A549 treated with ZK216348 at 1 μM for 4 hours (cell line): ENCODE measurements around the gene ZNF12. TPM values are rescaled to one million over a fixed set of nuclear protein-coding genes. Genes with fewer than 3 reads are reported as not detected.

Experiments
- total RNA-seq: library from RNA; stranded (reverse); fragments of 200-300 nt; extraction: Qiagen RNA extraction; gene quantifications from 5 replicates; pipeline ENCODE4 v1.2.3, GENCODE V29; 2022; ENCODE audit warnings: low read depth

Gene ZNF12
- total RNA-seq, result 8.3 to 14.1 TPM (median 11.0 TPM) in 5 replicates

DNA sequence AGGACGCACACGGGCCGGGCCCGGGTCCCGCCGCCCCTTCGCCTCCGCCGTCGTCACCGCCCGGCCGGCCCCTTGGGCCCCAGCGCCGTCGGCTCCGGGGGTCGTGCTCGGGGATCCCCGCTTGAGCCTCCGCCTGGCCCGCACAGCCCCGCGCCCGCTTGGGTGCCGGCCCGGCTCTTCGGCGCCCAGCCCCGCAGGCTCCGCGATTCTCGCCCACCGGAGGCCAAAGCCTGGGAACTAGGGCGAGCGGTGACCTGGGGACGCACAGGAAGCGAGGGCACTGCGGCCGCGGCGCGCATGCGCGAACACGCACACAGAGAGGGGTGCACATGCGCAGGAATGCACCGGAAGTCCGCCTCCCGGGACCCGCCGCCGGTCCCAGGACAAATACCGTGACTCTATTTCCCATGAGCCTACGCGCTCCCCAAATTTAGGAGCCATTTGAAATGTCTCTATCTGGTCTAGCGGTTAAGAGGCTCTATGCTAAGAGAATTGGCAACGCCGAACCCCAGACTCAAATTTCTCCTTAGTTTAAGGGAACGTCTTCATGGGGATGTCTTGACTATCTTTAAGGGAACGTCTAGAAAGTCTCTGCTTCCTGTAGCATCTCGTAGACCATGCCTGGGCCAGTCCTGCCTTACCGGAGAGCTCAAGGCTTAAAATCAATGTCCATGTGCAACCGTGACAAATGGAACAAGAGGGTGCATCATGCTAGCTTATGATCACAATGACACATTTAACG is at the start of gene ZNF12:
TSS of gene ZNF12 (minus strand) at position 282 of the 742 bp plus-strand sequence. CDS start 1,774 bp downstream, outside the sequence.

DNA sequence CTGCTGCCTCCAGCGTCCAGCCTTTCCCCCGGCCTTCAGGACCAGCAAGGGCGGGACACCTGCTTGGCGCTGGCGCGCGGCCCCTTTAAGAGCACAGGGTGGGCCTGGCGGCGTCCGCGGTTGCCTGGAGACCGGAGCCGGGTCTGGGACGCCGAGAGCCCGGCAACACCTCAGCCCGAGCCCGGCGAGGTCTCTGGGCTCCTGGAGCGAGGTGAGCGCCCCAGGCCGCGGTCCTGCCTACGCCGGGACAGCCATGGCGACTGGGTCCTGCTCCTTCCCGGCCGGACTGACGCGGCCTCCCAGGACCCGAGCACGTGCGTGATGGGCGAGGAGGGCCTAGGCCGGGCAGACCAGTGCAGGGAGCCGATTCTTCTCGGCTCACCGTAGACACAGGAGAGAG is 47.2 kb upstream of the ZNF12 start, which contains the start of gene RSPH10B2:
TSS of gene RSPH10B2 (plus strand) at position 140 of the 400 bp plus-strand sequence. CDS start 3,575 bp downstream, outside the sequence.

Other genes starting within 250 kb of the ZNF12 start
- 108 to 155 TPM (median 137 TPM) in 5 replicates for gene KDELR2, start 222.8 kb downstream of the ZNF12 start, total RNA-seq
- not detected in 5 replicates for gene GRID2IP, start 155.5 kb downstream of the ZNF12 start, total RNA-seq
- gene ZDHHC4, start 129.5 kb downstream of the ZNF12 start, total RNA-seq, result 41.2 to 54.0 TPM (median 46.9 TPM) in 5 replicates
- gene INTS15, start 116.9 kb downstream of the ZNF12 start, total RNA-seq, result 21.5 to 28.4 TPM (median 25.4 TPM) in 5 replicates
- 1.8 to 3.4 TPM (median 2.8 TPM) in 5 replicates for gene ZNF853, start 91.3 kb downstream of the ZNF12 start, total RNA-seq
- 12.1 to 17.9 TPM (median 15.5 TPM) in 5 replicates for gene ZNF316, start 69.6 kb downstream of the ZNF12 start, total RNA-seq
- 0.40 TPM in 1 of 5 replicates, not detected in the others for gene RSPH10B2, start 47.2 kb upstream of the ZNF12 start, total RNA-seq
- 27.9 to 57.1 TPM (median 34.6 TPM) in 5 replicates for gene CCZ1B, start 119.3 kb upstream of the ZNF12 start, total RNA-seq